HepG2 (cell line): ENCODE measurements around the gene NID1. TPM values are rescaled to one million over a fixed set of nuclear protein-coding genes. Genes with fewer than 3 reads are reported as not detected.

Experiments used
- ATAC-seq: fragments of 200-7000 bp; cut with Tn5 transposase; 3 replicates; pipeline ENCODE4 v1.9.1; 2020; ENCODE audit warnings: mild to moderate bottlenecking, moderate library complexity
- BruUV-seq: library from RNA; stranded (reverse); fragments of 400-500 nt; replicated peaks from 2 replicates; lab custom pipeline; 2021; lab: Mats Ljungman, UMichigan
- CTCF ChIA-PET: fragments of 300-600 bp; formaldehyde crosslinking; extraction: SDS; loops from one replicate; lab custom pipeline; 2021; ENCODE audit warnings: low total read pairs, inconsistent platforms, low intra/inter-chr PET ratio; lab: Yijun Ruan, JAX
- POLR2A ChIA-PET: fragments of 350-600 bp; sonication (Branson Sonifier 250); formaldehyde crosslinking; loops from one replicate; lab custom pipeline; 2020; ENCODE audit warnings: antibody characterized with exemption, inconsistent platforms; lab: Yijun Ruan, JAX
- DNase-seq: peaks from one replicate; pipeline ENCODE4 v3.0.0-alpha.2; 2015; ENCODE audit warnings: low spot score
- FAIRE-seq: peaks from 3 replicates; lab custom pipeline; 2011; peaks lifted over from hg19 to GRCh38; lab: Jason Lieb, UNC
- H2AFZ ChIP-seq: one replicate; pipeline ENCODE4 v1.6.1; 2011; ENCODE audit warnings: low read length, inconsistent platforms
- H3K27ac ChIP-seq: fragments of 300-600 bp; 3 replicates; pipeline ENCODE4 v1.8.0; 2011; ENCODE audit warnings: mixed run types, mild to moderate bottlenecking, mixed read lengths, low read length, inconsistent platforms; ENCODE audit not compliant: insufficient read depth; ENCODE audit errors: extremely low read length
- H3K27me3 ChIP-seq, 2 experiments: fragments of 200-600 bp in 1 of 2; 2 replicates in 1 of 2; 3 replicates in 1 of 2; pipeline versions ENCODE4 v1.6.0 to v1.8.0; 2011; ENCODE audit warnings: low read length in 2 of 2, mild to moderate bottlenecking in 2 of 2, moderate library complexity in 2 of 2, inconsistent platforms in 1 of 2; ENCODE audit not compliant: insufficient read depth in 2 of 2, control insufficient read depth in 1 of 2
- H3K36me3 ChIP-seq, 2 experiments: fragments of 200-600 bp in 1 of 2; replicated peaks in 1 of 2; 2 replicates in 1 of 2; 3 replicates in 1 of 2; pipeline versions ENCODE4 v1.5.1 to v1.8.0; 2011; ENCODE audit warnings: low read length in 2 of 2, inconsistent platforms in 1 of 2; ENCODE audit not compliant: insufficient read depth in 2 of 2, control insufficient read depth in 1 of 2
- H3K4me1 ChIP-seq: 2 replicates; pipeline ENCODE4 v1.5.1; 2012; ENCODE audit warnings: low read length, inconsistent platforms; ENCODE audit not compliant: insufficient read depth
- H3K4me2 ChIP-seq: 2 replicates; pipeline ENCODE4 v1.6.0; 2011; ENCODE audit warnings: low read depth, low read length, inconsistent platforms
- H3K4me3 ChIP-seq, 3 experiments: fragments of 200-600 bp in 1 of 3; sonication (generic), shearing (Covaris generic) in 1 of 3; replicated peaks in 1 of 3; 2 replicates each; pipeline ENCODE4 v1.5.1; 2011 to 2016; ENCODE audit warnings: low read length in 3 of 3, inconsistent platforms in 2 of 3, low read depth in 2 of 3, mild to moderate bottlenecking in 2 of 3, control low read depth in 1 of 3, mixed read lengths in 1 of 3; ENCODE audit not compliant: insufficient read depth in 1 of 3
- H3K79me2 ChIP-seq: one replicate; pipeline ENCODE4 v1.6.1; 2011; ENCODE audit warnings: low read length, inconsistent platforms; ENCODE audit not compliant: insufficient read depth
- H3K9ac ChIP-seq: 2 replicates; pipeline ENCODE4 v1.6.0; 2011; ENCODE audit warnings: mild to moderate bottlenecking, low read depth, low read length, inconsistent platforms; ENCODE audit not compliant: insufficient read depth
- H3K9me3 ChIP-seq: 2 replicates; pipeline ENCODE4 v1.5.1; 2012; ENCODE audit warnings: mild to moderate bottlenecking, low read length
- H4K20me1 ChIP-seq: 2 replicates; pipeline ENCODE4 v1.6.0; 2011; ENCODE audit warnings: inconsistent platforms, mild to moderate bottlenecking, low read length, moderate library complexity; ENCODE audit not compliant: insufficient read depth
- MATR3 ChIP-seq: sonication (generic); formaldehyde crosslinking; IDR thresholded peaks from 2 replicates; pipeline ENCODE4 v1.4.0; 2020; ENCODE audit warnings: missing genetic modification reagents
- MXI1 ChIP-seq: IDR thresholded peaks from 3 replicates; pipeline ENCODE4 v1.6.1; 2012; ENCODE audit warnings: low read depth, low read length, inconsistent platforms, borderline replicate concordance
- NR2C2 ChIP-seq: sonication (generic); formaldehyde crosslinking; IDR thresholded peaks from 2 replicates; pipeline ENCODE4 v1.4.0; 2020; ENCODE audit warnings: missing genetic modification reagents, mild to moderate bottlenecking, moderate library complexity, borderline replicate concordance
- PCBP2 ChIP-seq: fragments of 200-400 bp; formaldehyde crosslinking; optimal IDR thresholded peaks from 2 replicates; pipeline ENCODE3; 2018; ENCODE audit warnings: low read length, low read depth; ENCODE audit not compliant: poor library complexity, severe bottlenecking
- ZBTB21 ChIP-seq: sonication (generic); formaldehyde crosslinking; IDR thresholded peaks from 2 replicates; pipeline ENCODE4 v1.4.0; 2020; ENCODE audit warnings: missing genetic modification reagents
- ZNF317 ChIP-seq: sonication (generic); formaldehyde crosslinking; IDR thresholded peaks from 2 replicates; pipeline ENCODE4 v1.5.0; 2020; ENCODE audit warnings: mild to moderate bottlenecking, missing genetic modification reagents
- ZNF33B ChIP-seq: sonication (generic); formaldehyde crosslinking; IDR thresholded peaks from 2 replicates; pipeline ENCODE4 v1.5.1; 2020; ENCODE audit warnings: mild to moderate bottlenecking, missing genetic modification reagents
- ZNF615 ChIP-seq: sonication (generic); formaldehyde crosslinking; IDR thresholded peaks from 2 replicates; pipeline ENCODE4 v1.5.0; 2020; ENCODE audit warnings: mild to moderate bottlenecking, missing genetic modification reagents, borderline replicate concordance
- WGBS: methylation state at CpG from one replicate; pipeline ENCODE4 v1.1.6; 2017; ENCODE audit warnings: low lambda C conversion rate; 5-methylcytosine and 5-hydroxymethylcytosine counted together
- in situ Hi-C: cut with HindIII; loops from 2 replicates; pipeline ENCODE4 v1.10.0; 2017; ENCODE audit warnings: low pct_unique_long_range_greater_than_20kb; ENCODE audit not compliant: extremely low pct_ligation_motif_present
- intact Hi-C: fragments of 100-400 bp; cut with micrococcal nuclease; formaldehyde crosslinking; loops from one replicate; pipeline ENCODE4 v1.10.0; 2022; ENCODE audit not compliant: unreplicated experiment
- polyA plus RNA-seq, 8 experiments: library from polyadenylated mRNA; depleted of rRNA in 3 of 8; stranded (reverse) in 7 of 8; unstranded in 1 of 8; fragments of >200 nt; fragmentation: Illumina TruSeq in 4 of 8; extraction: Trizol in 4 of 8; gene quantifications; 2 replicates each; pipeline versions ENCODE4 v1.2.1 to v1.2.3, GENCODE V29; 2011 to 2016; ENCODE audit warnings: low read depth in 4 of 8, missing spikeins in 1 of 8, mixed read lengths in 1 of 8; ENCODE audit not compliant: insufficient read depth in 1 of 8
- total RNA-seq, 5 experiments: library from RNA; depleted of rRNA; stranded (reverse); fragments of >200 nt; fragmentation: Illumina TruSeq; extraction: Trizol; gene quantifications; 2 replicates each; pipeline ENCODE4 v1.2.3, GENCODE V29; 2016; ENCODE audit warnings: low read depth in 1 of 5
- TF ChIP-seq, protein P1 (sequence below): conservative IDR thresholded peaks from 2 replicates; pipeline ENCODE4 v1.6.1; 2018; ENCODE audit warnings: missing genetic modification reagents
- TF ChIP-seq, protein P2 (sequence below): sonication (generic); formaldehyde crosslinking; IDR thresholded peaks from 2 replicates; pipeline ENCODE4 v1.4.0; 2020; ENCODE audit warnings: missing genetic modification reagents, low read depth, mild to moderate bottlenecking, borderline replicate concordance
- TF ChIP-seq, protein P3 (sequence below): IDR thresholded peaks from 2 replicates; pipeline ENCODE4 v1.6.1; 2016; ENCODE audit warnings: mild to moderate bottlenecking
- TF ChIP-seq, protein P4 (sequence below): IDR thresholded peaks from 2 replicates; pipeline ENCODE4 v1.6.1; 2018; ENCODE audit warnings: missing genetic modification reagents, mild to moderate bottlenecking, missing compliant biosample characterization

NID1 gene
- total and polyA plus RNA-seq, 2 of the 13 experiments (the other 11 are each of a cell fraction or from before 2014, with no cell fraction given), result 50.2 to 56.1 TPM

DNA sequence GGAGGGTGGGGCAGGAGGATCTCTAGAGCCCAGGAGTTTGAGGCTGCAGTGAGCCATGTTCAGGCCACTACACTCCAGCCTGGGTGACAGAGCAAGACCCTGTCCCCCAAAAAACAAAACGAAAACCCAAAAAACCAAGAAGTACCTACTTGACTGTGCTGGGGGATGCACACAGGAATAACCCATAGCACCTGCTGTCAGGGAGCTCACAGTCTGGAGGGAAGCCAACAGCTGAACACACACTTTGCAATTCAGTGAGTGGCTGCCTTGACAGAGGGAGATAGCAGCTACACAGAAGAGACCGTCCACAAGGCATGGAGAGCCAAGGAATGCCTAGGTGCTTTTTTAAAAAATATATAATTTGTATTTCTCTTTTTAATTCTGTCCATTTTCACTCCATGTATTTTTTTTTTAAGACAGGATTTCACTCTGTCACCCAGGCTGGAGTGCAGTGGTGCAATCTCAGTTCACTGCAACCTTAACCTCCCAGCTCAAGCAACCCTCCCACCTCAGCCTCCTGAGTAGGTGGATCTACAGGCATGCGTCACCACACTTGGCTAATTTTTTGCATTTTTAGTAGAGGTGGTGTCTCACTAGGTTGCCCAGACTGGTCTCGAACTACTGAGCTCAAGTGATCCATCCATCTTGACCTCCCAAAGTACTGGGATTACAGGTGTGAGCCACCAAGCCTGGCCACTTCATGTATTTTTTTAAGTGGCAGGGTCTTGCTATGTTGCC lies 68.7 kb downstream of the NID1 start:
- in situ Hi-C loops, result no loop called here
- H3K9me3 ChIP-seq, result no peaks in the 10 kb centered on the region
- CTCF ChIA-PET, result no interaction called here
- H3K36me3 ChIP-seq, result peaks cover 12 to 42% of the 10 kb centered on the region in 2 experiments; a peak in 4 of 5 replicates
- POLR2A ChIA-PET, result no interaction called here
- BruUV-seq, result no TSS peak
- ATAC-seq (no peak), DNase-seq (no peak), FAIRE-seq (no peak)
- no peak for TF ChIP-seq ZBTB21 (CRISPR knock-in tag)
- TF ChIP-seq, protein P1, sequence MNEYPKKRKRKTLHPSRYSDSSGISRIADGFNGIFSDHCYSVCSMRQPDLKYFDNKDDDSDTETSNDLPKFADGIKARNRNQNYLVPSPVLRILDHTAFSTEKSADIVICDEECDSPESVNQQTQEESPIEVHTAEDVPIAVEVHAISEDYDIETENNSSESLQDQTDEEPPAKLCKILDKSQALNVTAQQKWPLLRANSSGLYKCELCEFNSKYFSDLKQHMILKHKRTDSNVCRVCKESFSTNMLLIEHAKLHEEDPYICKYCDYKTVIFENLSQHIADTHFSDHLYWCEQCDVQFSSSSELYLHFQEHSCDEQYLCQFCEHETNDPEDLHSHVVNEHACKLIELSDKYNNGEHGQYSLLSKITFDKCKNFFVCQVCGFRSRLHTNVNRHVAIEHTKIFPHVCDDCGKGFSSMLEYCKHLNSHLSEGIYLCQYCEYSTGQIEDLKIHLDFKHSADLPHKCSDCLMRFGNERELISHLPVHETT (CRISPR knock-in tag), result no peak
- no peak for TF ChIP-seq MXI1
- no peak for TF ChIP-seq ZNF33B (CRISPR knock-in tag)
- H3K9ac ChIP-seq, result no peak overlapping the region
- no peaks in the 10 kb centered on the region for H3K79me2 ChIP-seq
- H2AFZ ChIP-seq, result no peak overlapping the region
- no peaks in the 10 kb centered on the region for H3K27me3 ChIP-seq
- no peak overlapping the region for H3K4me3 ChIP-seq
- H3K27ac ChIP-seq, result no peak overlapping the region
- H3K4me2 ChIP-seq, result no peak overlapping the region
- H4K20me1 ChIP-seq, result no peaks in the 10 kb centered on the region
- whole genome bisulfite sequencing, result 93% methylated on average over 4 of the region's 4 CpGs
- intact Hi-C loops, result no loop called here
- H3K4me1 ChIP-seq, result no peaks in the 10 kb centered on the region

DNA sequence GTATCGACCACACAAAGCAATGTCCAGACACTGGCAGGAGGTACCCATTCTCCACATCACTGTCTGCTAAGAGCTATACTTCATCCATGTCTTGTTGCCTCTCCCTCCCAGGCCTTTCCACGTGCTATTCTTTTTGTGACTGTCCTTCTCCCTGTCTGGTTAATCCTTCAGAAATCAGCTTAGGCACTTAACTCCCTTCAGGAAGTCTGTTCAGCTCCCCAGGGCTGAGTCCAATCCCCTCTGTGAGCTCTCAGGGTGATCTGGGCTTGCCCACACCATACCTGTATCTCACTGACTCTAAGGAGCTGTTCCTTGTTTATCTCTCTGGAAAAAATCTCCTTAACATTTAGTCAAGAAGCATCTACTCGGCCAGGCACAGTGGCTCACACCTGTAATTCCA lies 69.4 kb downstream of the NID1 start:
- no TSS peak for BruUV-seq
- Histone ChIP-seq H3K9ac (no peak overlapping the region), H3K27ac (no peak overlapping the region), H3K4me3 (no peak overlapping the region), H3K27me3 (no peaks in the 10 kb centered on the region), H3K4me1 (no peaks in the 10 kb centered on the region), H2AFZ (no peak overlapping the region), H3K4me2 (no peak overlapping the region), H4K20me1 (no peaks in the 10 kb centered on the region), H3K79me2 (no peaks in the 10 kb centered on the region), H3K36me3 (peaks cover 17 to 45% of the 10 kb centered on the region in 2 experiments; a peak in 4 of 5 replicates), H3K9me3 (no peaks in the 10 kb centered on the region)
- intact Hi-C loops, result no loop called here
- FAIRE-seq (no peak), ATAC-seq (no peak), DNase-seq (no peak)
- 94% methylated on average over 3 of the region's 3 CpGs for WGBS
- ChIA-PET CTCF (no interaction called here), POLR2A (no interaction called here)
- in situ Hi-C loops, result no loop called here
- TF ChIP-seq ZNF615 (CRISPR knock-in tag) (no peak), NR2C2 (CRISPR knock-in tag) (no peak), PCBP2 (no peak), ZNF317 (CRISPR knock-in tag) (no peak), MATR3 (CRISPR knock-in tag) (no peak)
- TF ChIP-seq, protein P2, sequence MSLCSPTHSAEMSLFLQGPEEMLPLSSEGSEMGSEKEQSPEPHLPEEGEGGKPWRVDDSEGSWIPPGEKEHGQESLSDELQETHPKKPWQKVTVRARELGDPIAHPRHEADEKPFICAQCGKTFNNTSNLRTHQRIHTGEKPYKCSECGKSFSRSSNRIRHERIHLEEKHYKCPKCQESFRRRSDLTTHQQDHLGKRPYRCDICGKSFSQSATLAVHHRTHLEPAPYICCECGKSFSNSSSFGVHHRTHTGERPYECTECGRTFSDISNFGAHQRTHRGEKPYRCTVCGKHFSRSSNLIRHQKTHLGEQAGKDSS, result no peak
- TF ChIP-seq, protein P3, sequence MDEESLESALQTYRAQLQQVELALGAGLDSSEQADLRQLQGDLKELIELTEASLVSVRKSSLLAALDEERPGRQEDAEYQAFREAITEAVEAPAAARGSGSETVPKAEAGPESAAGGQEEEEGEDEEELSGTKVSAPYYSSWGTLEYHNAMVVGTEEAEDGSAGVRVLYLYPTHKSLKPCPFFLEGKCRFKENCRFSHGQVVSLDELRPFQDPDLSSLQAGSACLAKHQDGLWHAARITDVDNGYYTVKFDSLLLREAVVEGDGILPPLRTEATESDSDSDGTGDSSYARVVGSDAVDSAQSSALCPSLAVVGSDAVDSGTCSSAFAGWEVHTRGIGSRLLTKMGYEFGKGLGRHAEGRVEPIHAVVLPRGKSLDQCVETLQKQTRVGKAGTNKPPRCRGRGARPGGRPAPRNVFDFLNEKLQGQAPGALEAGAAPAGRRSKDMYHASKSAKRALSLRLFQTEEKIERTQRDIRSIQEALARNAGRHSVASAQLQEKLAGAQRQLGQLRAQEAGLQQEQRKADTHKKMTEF (CRISPR knock-in tag), result no peak
- TF ChIP-seq, protein P4, sequence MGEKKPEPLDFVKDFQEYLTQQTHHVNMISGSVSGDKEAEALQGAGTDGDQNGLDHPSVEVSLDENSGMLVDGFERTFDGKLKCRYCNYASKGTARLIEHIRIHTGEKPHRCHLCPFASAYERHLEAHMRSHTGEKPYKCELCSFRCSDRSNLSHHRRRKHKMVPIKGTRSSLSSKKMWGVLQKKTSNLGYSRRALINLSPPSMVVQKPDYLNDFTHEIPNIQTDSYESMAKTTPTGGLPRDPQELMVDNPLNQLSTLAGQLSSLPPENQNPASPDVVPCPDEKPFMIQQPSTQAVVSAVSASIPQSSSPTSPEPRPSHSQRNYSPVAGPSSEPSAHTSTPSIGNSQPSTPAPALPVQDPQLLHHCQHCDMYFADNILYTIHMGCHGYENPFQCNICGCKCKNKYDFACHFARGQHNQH (CRISPR knock-in tag), result no peak
